ENCODE data around the gene HNRNPA3.
"Not testable (repeated sequence)": the region's sequence is repeated elsewhere in the genome, so short reads cannot be mapped to it uniquely, and the experiment has no call there.

HNRNPA3 gene

DNA sequence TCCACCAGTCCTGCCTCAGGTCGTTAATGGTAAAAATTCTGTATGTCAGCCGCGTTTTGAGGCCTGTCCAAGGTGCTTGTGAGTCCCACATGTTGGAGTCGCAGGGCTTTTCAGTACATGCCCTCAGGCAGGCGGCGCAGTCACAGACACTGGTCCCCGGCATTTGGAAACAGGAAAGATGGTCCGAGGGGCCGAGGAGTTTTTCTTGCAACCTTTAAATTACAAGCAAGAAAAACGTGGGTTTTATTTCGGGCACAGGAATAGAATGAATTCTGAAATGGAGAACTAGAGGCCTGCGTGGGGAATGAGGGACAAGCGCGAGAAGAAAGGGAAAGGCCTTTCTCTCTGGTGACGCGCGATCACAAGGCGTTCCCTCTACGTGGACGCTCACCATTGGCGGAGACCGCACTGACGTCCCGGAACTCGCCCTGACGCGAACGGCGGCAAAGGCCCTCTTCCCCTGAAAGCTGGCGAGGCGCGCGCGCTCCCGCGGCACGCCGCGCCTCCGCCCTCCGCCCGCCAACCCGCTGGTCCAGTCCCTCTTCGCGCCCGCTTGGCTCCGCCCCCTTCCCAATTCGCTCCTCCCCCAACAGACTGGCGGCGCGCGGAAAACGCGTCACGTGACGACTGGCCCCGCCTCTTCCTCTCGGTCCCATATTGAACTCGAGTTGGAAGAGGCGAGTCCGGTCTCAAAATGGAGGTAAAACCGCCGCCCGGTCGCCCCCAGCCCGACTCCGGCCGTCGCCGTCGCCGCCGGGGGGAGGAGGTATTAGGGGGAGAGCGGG, at the start of gene HNRNPA3:
TSS of gene HNRNPA3 (plus strand) at position 689 of the 785 bp plus-strand sequence. CDS start at position 695, 6 bp downstream.
- DNase-seq: peak; percentile 95

DNA sequence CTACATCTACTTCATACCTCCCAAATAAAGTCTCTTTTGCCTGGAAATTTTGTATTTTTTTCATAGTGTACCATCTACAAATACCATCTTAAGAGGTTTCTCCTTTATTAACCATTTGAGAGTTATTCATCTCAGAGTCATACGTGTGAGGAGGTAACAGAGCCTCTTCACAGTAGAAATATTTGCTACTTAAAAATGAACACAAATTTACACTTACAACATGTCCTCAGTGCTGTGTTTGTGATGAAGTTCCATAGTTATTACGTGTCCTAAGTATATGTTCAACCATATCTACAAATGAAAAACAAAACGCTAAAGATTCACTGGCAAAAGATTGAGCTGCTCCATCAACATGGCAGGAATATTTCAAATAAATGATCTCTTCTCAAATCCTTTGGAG, 48.5 kb upstream of the HNRNPA3 start:
- DNase-seq: no peak

DNA sequence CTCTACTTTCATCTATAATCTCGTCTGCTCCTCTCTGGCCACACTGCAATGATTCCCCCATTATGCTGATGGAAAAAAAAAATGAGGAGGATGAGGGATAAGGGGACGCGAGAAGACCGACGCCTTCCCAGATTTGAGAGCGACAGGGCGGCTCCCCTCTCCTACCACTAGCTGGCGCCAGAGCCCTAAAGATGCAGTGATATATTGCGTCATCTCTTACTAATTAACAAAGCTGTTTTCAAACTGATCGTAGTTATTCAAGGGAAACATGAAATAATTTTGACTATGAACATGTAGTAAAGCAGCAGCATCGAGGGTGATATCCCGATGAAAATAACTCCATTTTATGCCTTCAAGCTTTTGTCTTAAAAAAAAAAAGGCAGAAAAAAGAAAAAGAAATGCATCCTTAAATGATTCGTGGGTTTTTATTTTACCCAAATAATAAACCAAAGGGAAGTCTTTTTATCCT, 48.0 kb upstream of the HNRNPA3 start:
- DNase-seq: peak; percentile 93

DNA sequence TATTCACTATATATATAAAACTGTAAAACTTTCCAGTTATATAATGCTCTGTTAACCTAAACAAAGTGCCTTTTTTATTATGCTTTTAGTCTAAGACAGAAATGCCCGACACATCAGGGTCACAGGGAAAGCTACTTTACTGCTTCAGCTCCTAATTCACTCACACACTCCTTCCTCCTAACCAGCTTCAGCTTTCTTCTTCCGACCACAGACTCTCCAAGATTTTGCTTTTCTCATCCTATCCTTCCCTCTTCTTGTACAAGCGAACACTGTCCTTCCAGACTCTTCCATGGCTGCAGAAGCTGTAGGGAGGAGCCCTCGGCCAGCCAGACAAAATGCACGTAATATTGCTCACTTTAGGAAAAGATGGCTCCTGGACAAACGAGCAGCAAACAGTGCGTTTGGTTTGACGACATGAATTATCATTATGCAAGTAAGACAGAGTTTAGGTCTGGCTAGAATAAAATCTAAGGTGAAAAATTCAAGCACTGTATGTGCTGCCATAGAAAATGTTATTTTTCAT, 47.5 kb upstream of the HNRNPA3 start:
- peak; percentile 55 for DNase-seq

DNA sequence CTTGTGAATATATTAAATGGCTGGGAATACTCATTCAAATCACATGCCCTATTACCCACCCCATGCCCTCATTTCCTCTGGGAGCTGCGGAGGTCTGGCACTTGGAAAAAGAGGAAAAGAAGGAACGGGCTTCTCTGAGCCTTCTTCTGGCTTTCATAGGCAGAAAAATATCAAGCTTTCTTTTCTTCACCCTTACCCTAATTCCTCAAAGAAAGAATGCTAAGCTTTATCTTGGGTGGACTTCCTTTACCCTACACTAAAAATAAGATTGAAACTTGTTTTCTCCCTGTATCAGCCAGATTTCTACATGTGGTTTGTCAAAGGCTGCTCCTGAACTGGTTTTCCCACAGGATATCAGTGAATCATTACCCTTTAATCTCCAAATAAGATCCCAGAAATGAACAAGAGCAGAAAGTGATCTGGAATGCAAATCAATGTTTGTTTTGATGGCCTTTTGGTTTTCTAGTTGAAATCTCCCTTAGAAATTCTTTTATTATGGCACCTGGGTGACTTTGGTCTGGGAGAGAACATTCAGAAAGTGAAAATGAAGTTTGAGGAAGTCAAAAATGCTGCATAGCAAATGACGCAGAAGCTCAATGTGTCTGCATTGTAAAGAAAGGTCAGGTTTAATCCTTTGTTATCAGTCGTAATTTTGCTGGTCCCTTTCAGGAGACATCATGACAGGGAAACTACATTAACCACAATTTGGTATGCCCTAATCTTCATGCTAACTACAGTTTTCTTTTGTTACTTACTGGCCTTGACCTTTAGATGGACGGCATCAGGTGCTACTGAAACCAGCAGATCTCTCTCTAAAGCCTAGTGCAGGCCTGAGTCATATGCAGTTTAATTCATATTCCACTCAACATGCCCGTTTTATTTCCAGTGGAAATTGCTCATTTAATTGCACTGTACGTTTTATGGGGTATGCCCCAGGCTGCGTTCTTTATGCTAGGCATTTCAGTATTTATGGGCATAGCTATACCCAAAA, 46.6 kb upstream of the HNRNPA3 start:
- peak; percentile 87 for DNase-seq

DNA sequence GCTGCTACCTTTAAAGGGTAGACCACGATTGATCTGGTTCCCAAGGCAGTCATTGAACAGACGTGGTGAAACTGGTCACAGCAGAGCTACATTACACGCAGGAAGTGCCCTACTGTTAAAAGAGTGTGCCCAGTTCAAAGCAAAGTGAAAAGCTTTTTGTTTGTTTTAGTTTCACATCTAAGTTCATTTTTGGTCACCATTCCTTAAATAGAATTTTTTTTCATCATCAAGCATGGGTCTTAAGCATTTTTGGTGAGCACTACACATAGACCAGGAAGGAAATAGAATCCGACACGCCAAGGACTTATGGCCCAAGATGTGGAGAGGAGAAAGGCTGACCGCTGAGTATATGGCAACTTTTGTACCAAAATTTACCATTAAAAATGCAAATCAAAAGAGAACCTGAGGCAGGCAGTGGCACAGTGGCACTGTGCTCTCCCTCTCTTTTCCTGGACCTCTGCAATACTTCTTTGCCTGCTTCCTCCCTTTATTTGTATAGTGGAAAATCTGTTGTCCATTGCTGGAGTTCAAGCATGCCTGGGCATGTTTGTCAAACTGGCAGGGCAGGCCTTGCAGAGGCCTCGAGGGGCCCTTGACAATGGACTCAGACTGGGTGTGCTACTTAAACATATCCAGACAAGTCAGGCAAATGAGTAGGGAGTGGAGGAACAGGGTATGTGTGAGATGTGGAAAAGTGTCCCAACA, 42.6 kb upstream of the HNRNPA3 start:
- peak; percentile 98 for DNase-seq

DNA sequence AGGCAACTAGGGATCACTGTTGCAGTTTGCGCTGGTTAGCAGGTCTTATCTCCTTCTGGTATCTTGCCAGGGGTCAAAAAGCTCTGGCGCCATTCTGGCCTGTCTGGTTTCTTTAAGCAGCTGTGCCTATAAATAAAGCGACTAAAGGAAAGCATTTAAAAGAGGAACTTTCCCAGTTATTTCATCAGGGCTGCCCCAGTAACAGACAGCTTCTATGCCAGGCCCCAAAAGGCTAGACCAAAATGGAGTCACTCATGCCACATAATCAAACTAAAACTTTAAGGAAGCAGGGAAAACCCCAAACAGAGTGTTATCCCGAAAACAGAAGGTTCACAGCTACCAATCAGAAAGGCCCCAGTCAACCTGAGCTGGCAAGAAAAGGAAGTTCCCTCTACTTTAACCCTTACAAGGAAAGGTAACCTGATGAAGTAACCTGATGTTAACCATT, 41.2 kb upstream of the HNRNPA3 start:
- DNase-seq: no peak

DNA sequence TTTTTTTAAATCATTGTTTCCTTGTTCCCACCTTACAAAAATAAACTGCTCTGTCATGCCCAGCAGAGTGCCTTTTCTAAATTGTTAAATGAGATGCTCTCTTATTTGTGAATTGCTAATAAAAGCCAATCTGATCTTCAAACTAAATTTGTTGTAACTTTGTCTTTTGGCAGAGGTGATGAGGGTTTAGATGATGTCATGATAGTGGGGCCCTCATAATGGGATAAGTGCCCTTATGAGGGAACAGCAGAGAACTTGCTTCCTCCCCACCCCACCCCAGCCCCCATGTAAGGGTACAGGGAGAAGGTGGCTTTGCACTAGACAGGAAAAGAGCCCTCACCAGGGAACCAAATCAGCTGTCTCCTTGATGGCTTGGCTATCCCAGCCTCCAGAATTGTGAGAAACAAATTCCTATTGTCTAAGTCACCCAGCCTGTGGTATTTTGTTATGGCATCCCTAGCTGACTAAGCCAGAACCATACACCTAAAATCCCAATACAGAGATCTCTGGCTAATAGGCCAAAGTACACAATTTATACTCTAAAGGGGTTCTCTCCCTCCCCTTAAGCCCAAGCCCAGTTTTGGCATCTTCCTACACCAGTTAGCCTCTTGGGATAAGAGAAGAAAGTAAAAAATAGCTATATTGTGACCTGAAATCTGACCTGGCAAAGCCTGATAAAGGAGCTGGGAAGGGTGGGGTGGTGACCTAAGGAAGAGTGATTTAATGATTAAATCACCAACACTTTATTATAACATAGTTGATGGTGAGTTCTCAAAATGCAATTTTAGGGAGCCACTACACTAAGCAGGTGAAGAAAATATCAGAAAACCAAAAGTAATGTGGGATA, 40.3 kb upstream of the HNRNPA3 start:
- no peak for DNase-seq

DNA sequence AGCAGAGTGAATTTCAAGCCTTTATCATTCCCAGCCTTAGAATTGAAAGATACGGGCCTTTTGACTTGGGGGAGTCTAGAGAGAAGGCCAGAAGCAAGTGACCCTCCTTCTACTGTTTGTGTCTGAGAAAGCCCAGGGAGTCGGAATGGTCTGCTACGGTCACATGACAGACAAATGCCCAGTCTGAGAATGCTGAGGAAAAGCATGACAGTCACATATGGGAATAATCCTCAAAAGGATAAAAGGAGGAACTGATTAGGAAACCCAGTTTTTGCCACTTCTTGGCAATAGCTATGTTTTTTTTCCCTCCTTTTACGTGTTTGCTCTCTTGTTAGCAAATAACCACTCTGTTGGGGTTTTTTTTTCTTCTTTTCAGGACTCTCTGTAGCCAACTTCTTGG, 38.1 kb upstream of the HNRNPA3 start:
- DNase-seq: no peak

DNA sequence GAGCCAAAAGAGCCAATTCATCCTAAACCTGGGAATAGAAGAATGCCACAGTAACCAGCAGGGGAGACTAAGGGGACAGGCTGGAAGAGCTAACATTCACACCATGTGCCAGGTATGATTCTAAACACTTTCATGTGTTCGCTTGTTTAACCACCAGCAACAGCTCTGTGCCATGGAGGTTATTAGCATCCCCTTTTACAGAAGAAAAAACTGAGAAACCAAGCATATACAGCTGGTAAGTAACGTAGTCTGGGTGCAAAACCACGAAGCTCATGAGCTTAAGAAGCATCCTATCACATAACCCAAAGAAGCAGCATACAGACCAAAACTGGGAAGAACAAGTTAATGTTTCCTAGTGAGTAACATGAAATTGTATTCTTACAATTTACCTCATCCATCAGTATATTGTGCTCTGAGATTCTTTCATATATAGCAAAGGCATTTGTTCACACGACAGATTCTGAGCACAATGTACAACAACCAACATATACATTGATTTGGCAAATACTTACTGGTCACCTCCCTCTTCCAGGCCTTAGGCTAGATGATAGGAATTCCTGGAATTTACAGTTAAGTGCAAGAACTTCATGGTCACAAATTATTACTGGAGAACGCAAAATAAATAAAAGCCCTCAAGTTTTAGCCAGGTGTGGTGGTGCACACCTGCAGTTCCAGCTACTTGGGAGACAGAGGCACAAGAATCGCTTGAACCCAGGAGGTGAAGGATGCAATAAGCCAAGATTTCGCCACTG, 36.5 kb upstream of the HNRNPA3 start:
- no peak for DNase-seq

DNA sequence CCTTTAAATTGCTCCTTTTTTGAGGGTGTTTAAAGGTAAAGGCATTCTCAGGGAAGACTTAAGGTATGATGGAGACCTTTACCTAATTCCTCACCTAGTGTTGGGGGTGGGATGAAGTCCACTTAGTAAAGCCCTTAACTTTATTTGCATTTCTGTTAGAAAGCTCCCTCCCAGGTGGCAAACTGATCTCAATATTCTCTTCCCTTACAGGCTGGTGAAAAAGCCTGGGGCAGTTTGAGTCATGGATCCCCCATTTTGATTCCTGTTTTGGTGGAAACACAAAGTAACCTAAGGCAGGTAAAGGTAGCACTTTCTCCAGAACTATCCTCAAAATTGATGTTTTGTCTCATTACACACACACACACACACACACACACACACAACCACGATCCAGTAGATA, 33.8 kb upstream of the HNRNPA3 start:
- peak; percentile 87 for DNase-seq

DNA sequence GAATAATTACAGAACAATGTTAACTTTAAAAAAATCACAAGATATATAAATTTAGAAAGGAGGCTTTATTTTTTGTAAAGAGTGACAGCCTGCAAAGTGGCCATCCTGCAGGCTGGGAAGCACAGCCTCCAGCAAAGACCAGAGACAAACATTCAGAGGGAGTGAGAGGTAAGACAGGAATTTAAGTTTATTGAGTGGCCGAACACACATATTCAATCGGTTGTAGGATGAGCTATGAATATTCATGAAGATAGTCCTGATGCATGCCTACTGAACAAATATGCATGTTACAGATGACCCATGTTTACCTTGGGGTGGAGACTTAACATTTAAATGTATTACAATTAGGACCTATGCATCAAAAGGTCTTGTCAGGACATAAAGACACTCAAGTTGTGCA, 33.4 kb upstream of the HNRNPA3 start:
- DNase-seq: peak; percentile 92

DNA sequence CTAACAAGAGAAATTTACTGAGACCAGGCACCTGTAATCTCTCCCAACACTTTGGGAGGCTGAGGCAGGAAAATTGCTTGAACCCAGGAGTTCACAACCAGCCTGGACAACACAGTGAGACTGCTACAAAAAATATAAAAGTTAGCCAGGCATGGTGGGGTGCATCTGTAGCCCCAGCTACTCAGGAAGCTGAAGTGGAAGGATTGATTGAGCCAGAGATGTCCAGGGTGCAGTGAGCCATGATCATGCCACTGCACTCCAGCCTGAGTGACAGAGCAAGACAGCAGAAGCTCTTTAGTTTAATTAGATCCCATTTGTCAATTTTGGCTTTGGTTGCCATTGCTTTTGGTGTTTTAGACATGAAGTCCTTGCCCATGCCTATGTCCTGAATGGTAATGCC, 32.9 kb upstream of the HNRNPA3 start:
- DNase-seq: not testable (repeated sequence)

DNA sequence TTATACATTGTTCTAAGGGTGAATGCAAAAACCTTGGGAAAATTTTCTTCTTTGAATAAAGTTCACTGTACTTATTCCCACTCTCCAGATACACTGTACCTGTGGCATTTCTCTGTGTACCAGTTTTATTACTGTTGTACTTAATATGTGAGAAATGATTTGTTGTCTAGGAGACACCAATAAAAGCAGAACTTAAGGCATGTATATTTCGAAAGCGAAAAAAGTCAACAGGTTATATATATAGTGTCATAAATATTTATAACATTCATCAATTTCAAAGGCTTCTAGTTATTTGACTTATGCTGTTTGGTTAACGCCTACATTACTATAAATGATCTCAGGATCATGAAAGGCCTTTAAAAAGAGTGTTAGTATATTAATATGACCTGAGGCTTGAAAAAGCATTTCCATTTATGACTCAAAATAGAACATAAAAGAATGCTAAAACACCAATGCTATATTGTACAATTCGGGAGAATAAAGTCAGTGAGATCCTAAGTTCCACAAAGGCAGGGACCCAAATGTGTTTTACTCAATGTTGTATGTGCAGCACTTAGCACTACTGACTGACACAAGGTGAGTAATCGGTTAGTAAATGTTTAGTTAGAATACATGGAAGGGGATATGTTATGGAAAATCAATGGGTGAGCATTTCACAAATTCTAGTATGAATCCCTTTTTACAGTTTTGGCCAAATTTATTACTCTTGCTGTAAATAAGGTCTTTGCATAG, 32.2 kb upstream of the HNRNPA3 start:
- no peak for DNase-seq

DNA sequence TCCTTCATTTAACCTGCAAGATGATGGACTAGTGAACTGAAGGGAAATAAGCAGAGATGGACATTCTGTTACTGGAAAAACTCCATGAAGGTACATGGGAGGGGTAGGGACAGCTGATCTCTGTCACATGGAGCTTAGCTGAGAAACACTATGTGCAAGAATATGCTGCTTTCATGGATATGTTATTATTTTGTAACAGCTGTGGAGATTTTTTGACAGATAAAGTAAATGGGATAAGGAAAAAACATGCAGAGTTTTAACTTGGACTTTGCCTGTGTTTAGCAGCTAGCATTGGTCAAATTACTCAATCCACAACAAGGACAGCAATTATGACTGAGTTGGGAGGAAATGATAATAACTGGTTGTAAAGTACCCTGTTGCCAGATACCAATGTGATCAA, 28.7 kb upstream of the HNRNPA3 start:
- no peak for DNase-seq

DNA sequence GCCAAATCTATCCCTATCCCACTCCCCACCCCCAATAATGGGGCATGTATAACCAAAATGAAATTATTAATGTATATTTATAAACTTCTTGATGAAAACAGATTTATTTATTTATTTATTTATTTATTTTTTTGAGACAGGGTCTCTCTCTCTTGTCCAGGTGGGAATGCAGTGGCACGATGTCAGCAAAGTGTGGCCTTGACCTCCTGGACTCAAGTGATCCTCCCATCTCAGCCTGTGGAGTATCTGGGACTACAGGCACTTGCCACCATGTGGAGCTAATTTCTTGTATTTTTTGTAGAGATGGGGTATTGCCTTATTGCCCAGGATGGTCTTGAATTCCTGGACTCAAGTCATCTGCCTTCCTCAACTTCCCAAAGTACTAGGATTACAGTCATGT, 28.0 kb upstream of the HNRNPA3 start:
- DNase-seq: no peak

DNA sequence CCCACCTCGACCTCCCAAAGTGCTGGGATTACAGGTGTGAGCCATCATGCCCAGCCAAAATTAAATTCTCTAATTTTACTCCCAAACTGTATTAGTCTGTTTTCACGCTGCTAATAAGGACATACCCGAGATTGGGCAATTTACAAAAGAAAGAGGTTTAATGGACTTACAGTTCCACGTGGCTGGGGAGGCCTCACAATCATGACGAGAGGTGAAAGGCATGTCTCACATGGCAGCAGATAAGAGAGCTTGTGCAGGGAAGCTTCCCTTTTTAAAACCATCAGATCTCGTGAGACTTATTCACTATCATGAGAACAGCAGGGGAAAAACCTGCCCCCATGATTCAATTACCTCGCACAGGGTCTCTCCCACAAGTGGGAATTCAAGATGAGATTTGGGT, 26.6 kb upstream of the HNRNPA3 start:
- DNase-seq: not testable (repeated sequence)

DNA sequence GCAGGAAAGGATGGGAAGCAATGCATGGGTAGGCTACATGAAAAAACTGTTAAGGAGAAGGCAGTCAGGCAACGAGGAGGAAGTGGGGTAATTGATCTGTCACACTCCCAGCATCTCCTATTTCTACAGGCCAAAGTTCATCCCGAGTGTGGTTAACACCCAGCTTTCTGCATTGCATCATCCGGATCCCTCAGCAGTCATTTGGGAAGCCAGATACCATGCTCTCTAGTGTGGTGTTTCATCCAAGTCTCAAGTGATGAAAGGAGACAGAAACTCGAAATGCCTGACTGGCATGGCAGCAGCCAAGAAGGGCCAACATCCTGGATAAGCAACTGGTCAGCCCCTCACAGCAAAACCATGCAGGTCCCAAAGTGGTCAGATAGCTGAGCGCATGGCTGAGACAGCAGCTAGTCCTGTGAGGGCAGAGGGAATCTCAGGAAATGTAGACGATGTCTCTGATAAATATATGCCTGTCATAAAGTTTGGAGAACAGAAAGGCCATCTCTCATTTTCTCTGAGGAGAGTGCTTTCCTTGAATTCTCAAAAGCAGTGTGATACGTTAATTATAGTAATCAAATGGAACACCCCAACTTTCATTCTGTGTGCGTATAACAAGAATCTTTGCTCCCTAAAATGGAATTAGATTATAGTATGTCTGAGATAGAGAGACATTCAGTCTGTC, 24.8 kb upstream of the HNRNPA3 start:
- DNase-seq: no peak
